HuH-7.5 (cell line): ENCODE results near the gene RBM8A.

ENCODE experiments used
- DNase-seq: peaks from one replicate; pipeline ENCODE4 v3.0.0; 2011; ENCODE audit warnings: low spot score

RBM8A gene

DNA sequence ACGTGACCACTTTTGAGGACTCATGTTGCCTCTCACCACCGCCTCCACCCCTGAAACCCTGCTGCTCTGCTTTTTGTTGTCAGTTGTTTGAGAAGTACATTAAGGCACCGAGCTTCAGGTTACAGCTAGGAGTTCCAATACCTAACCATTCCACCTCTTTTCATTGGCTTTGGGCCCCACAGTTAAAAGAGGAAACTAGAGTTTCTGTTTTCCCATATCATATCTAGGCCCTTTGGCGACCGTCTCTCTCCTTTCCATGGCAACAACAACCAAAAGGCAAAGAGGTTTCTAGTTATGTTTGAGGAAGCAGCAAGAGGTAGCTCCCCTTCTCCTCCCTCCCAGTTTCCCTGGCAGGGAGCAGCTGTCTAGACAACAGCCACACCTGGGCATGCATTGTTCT lies 47.5 kb downstream of the RBM8A start:
- no peak for DNase-seq

GRCh38 chr1:145878724-145879123 lies 48.6 kb downstream of the RBM8A start:
- no peak for DNase-seq

- DNase-seq: no peak
Observed at GRCh38 chr1:145877923-145878486, 49.3 kb downstream of the RBM8A start.

GRCh38 chr1:145874646-145875045 lies 52.6 kb downstream of the RBM8A start:
- DNase-seq: no peak

DNA sequence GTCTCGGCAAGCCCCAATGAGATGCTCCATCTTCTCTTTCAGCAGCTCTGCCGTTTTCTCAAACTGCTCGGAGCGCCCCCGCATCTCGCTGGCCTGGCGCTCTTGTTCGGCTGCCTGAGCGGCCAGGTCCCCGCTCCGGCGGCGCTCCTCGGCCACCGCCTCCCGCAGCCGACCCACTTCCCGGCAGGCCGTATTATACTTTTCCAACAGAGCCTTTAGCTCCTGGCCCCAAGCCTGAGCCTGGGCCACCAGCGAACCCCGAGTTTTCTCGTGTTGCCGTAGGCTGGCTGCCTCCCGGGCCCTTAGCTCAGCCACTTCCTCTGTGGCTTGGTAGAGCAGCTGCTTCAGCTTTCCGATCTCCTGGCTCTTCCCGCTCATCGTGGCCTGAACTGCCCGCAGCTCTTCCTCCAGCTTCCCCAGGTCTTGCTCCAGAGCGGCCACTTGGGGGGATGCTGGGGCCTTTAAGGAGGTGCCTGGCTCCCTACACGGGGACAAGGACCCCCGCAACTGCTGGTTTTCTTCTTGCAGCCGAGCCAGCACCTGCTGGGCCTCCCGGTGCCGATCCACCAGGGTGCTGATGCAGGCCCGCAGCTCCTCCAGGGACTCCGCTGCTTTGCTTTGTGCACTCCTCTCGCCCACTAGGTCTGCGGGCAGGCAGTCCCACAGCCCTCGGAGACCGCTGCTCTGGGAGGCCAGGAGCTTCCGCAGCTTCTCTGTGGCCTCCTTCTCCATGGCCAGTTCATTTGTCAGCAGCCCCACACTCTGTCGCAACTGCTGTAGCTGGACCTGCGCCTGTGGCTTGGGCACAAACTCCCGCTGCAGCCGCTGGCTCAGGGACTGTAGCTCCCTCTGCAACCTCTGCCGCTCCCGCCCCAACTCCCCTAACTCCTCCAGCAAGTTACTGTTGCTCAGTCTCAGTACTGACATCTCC lies 55.0 kb downstream of the RBM8A start:
- DNase-seq: no peak
